Tibial nerve (tissue), 4 donors: ENCODE data around the gene NOXO1. TPM values are rescaled to one million over a fixed set of nuclear protein-coding genes. Genes with fewer than 3 reads are reported as not detected.
A peak's percentile ranks its signal among the peaks of the same experiment; 100 is the strongest.

Source experiments
- DNase-seq, 2 donors: peaks; one replicate each; pipeline ENCODE4 v3.0.0-alpha.2; 2019; ENCODE audit warnings: low spot score in 2 of 2
- H3K27ac ChIP-seq, 4 donors: fragments of 200-600 bp; sonication (generic) in 3 of 4; one replicate each; pipeline ENCODE4 v1.5.1; 2017 to 2019; ENCODE audit warnings: mild to moderate bottlenecking in 1 of 4
- H3K27me3 ChIP-seq, 2 donors: fragments of 200-600 bp; sonication (generic) in 1 of 2; one replicate each; pipeline versions ENCODE4 v1.5.1 to v1.6.0; 2017 to 2019
- H3K36me3 ChIP-seq, 3 donors: fragments of 200-600 bp; sonication (generic); one replicate each; pipeline ENCODE4 v1.5.1; 2018 to 2019
- H3K4me1 ChIP-seq, 4 donors: fragments of 200-600 bp; sonication (generic) in 3 of 4; one replicate each; pipeline ENCODE4 v1.5.1; 2017 to 2019
- H3K4me3 ChIP-seq, 4 donors: fragments of 200-600 bp; sonication (generic) in 3 of 4; one replicate each; pipeline ENCODE4 v1.5.1; 2017 to 2019; ENCODE audit warnings: mild to moderate bottlenecking in 1 of 4, moderate library complexity in 1 of 4
- H3K9me3 ChIP-seq, 4 donors: fragments of 200-600 bp; sonication (generic) in 3 of 4; one replicate each; pipeline ENCODE4 v1.5.1; 2017 to 2019
- CTCF ChIP-seq, 5 experiments: fragments of 200-600 bp in 3 of 5; fragments of 450-650 bp in 2 of 5; sonication (generic) in 3 of 5; IDR thresholded peaks; one replicate each; pipeline ENCODE4 v1.5.1; 2016 to 2019; ENCODE audit warnings: antibody characterized with exemption in 5 of 5, mild to moderate bottlenecking in 3 of 5, moderate library complexity in 2 of 5
- EP300 ChIP-seq, 2 donors: sonication (generic); formaldehyde crosslinking; IDR thresholded peaks; one replicate each; pipeline ENCODE4 v1.6.1; 2017; ENCODE audit warnings: antibody characterized with exemption in 2 of 2, mild to moderate bottlenecking in 1 of 2
- POLR2A ChIP-seq, 2 donors: fragments of 450-650 bp; IDR thresholded peaks; one replicate each; pipeline ENCODE4 v1.6.1; 2017; ENCODE audit warnings: antibody characterized with exemption in 2 of 2, mild to moderate bottlenecking in 2 of 2, moderate library complexity in 2 of 2
- WGBS, 2 donors: methylation state at CpG; one replicate each; pipeline ENCODE4 v1.1.5; 2018; 5-methylcytosine and 5-hydroxymethylcytosine counted together
- total RNA-seq, 4 donors: library from RNA; depleted of rRNA; stranded (reverse); fragments of >200 nt; gene quantifications; one replicate each; pipeline ENCODE4 v1.1.0, GENCODE V29; 2016

Gene NOXO1
- total RNA-seq, 4 donors from 2014 or later = 3.9 TPM; not detected in 3

GRCh38 chr16:1991948-1992703 is 10.9 kb upstream of the NOXO1 start:
- TF ChIP-seq POLR2A (IDR thresholded peaks at IDR 0.05) (no peak), EP300 (IDR thresholded peaks at IDR 0.05) (no peak), CTCF (IDR thresholded peaks at IDR 0.05) (no peak)
- H3K9me3 ChIP-seq = no peaks in the 10 kb centered on the region
- H3K4me3 ChIP-seq = peak overlapping the region; percentile 23 to 44 (median 34)
- 3 to 4% methylated on average over 30 to 64 of the region's 96 CpGs for WGBS, 2 donors
- peak; percentile 78 to 85 for DNase-seq
- peaks cover 0 to 19% (median 0%) of the 10 kb centered on the region in 3 donors for H3K36me3 ChIP-seq
- H3K27me3 ChIP-seq = peaks cover 0 to 47% of the 10 kb centered on the region in 2 donors
- peak overlapping the region in 1 of 4 donors; percentile 60 for H3K27ac ChIP-seq
- H3K4me1 ChIP-seq = peaks cover 0 to 36% (median 16%) of the 10 kb centered on the region in 4 donors

- no peak for DNase-seq
- peak overlapping the region in 1 of 4 donors; percentile 60 for H3K27ac ChIP-seq
- peaks cover 0 to 19% (median 0%) of the 10 kb centered on the region in 3 donors for H3K36me3 ChIP-seq
- no peaks in the 10 kb centered on the region for H3K9me3 ChIP-seq
- no peak for TF ChIP-seq POLR2A (IDR thresholded peaks at IDR 0.05)
- no peak for TF ChIP-seq CTCF (IDR thresholded peaks at IDR 0.05)
- TF ChIP-seq EP300 (IDR thresholded peaks at IDR 0.05) = no peak
- WGBS, 2 donors = 9 to 25% methylated on average over 11 to 22 of the region's 22 CpGs
- H3K4me1 ChIP-seq = peaks cover 0 to 36% (median 16%) of the 10 kb centered on the region in 4 donors
- peak overlapping the region; percentile 23 to 44 (median 34) for H3K4me3 ChIP-seq
- peaks cover 0 to 47% of the 10 kb centered on the region in 2 donors for H3K27me3 ChIP-seq
These were observed 10.3 kb upstream of the NOXO1 start for GRCh38 chr16:1991588-1991947.

GRCh38 chr16:1991135-1991551 is 9.9 kb upstream of the NOXO1 start:
- H3K4me3 ChIP-seq = peak overlapping the region in 2 of 4 donors; percentile 31 to 44
- TF ChIP-seq POLR2A (IDR thresholded peaks at IDR 0.05) = no peak
- H3K9me3 ChIP-seq = no peaks in the 10 kb centered on the region
- no peak for DNase-seq
- H3K4me1 ChIP-seq = peaks cover 0 to 36% (median 16%) of the 10 kb centered on the region in 4 donors
- H3K36me3 ChIP-seq = peaks cover 0 to 19% (median 0%) of the 10 kb centered on the region in 3 donors
- H3K27me3 ChIP-seq = peaks cover 0 to 47% of the 10 kb centered on the region in 2 donors
- WGBS, 2 donors = 6 to 9% methylated on average over 12 to 14 of the region's 18 CpGs
- peak overlapping the region in 1 of 4 donors; percentile 60 for H3K27ac ChIP-seq

GRCh38 chr16:1990351-1991134 is 9.3 kb upstream of the NOXO1 start:
- H3K9me3 ChIP-seq = no peaks in the 10 kb centered on the region
- H3K36me3 ChIP-seq = peaks cover 0 to 22% (median 0%) of the 10 kb centered on the region in 3 donors
- H3K27ac ChIP-seq = peak overlapping the region in 1 of 4 donors; percentile 55
- peaks cover 0 to 39% (median 16%) of the 10 kb centered on the region in 4 donors for H3K4me1 ChIP-seq
- peaks cover 0 to 47% of the 10 kb centered on the region in 2 donors for H3K27me3 ChIP-seq
- no peak for DNase-seq
- TF ChIP-seq EP300 (IDR thresholded peaks at IDR 0.05) (no peak), CTCF (IDR thresholded peaks at IDR 0.05) (no peak)
- peak overlapping the region in 2 of 4 donors; percentile 22 to 31 for H3K4me3 ChIP-seq
- WGBS, 2 donors = 3 to 7% methylated on average over 32 to 40 of the region's 50 CpGs

- TF ChIP-seq POLR2A (IDR thresholded peaks at IDR 0.05) (no peak), EP300 (IDR thresholded peaks at IDR 0.05) (no peak), CTCF (IDR thresholded peaks at IDR 0.05) (no peak)
- Histone ChIP-seq H3K4me1 (peaks cover 0 to 44% (median 20%) of the 10 kb centered on the region in 4 donors), H3K27me3 (peaks cover 0 to 47% of the 10 kb centered on the region in 2 donors), H3K27ac (no peak overlapping the region), H3K9me3 (no peaks in the 10 kb centered on the region), H3K4me3 (peak overlapping the region in 1 of 4 donors; percentile 22), H3K36me3 (peaks cover 0 to 26% (median 0%) of the 10 kb centered on the region in 3 donors)
- 0% methylated on average over 4 of the region's 25 CpGs for WGBS, 2 donors
- no peak for DNase-seq
These were observed 8.8 kb upstream of the NOXO1 start for GRCh38 chr16:1990101-1990350.
